Mesodermal cell (in vitro differentiated cells): ENCODE data around the gene REV1.
"Not testable (repeated sequence)": the region's sequence is repeated elsewhere in the genome, so short reads cannot be mapped to it uniquely, and the experiment has no call there.

Experiments used
- H3K27ac ChIP-seq: 2 replicates; pipeline ENCODE4 v1.7.0; 2013; ENCODE audit warnings: mild to moderate bottlenecking, low read depth, low read length, moderate library complexity; ENCODE audit not compliant: severe bottlenecking
- H3K36me3 ChIP-seq: 2 replicates; pipeline ENCODE4 v1.7.1; 2013; ENCODE audit warnings: mild to moderate bottlenecking, low read length, moderate library complexity; ENCODE audit not compliant: control insufficient read depth, insufficient read depth
- H3K4me1 ChIP-seq: one replicate; pipeline ENCODE4 v1.7.1; 2013; ENCODE audit warnings: mild to moderate bottlenecking, low read length; ENCODE audit not compliant: insufficient read depth, control insufficient read depth, poor library complexity, severe bottlenecking
- H3K4me3 ChIP-seq: 2 replicates; pipeline ENCODE4 v1.7.0; 2013; ENCODE audit warnings: low read length, control low read depth, mild to moderate bottlenecking; ENCODE audit not compliant: insufficient read depth, poor library complexity, severe bottlenecking; ENCODE audit errors: extremely low read depth
- H3K9me3 ChIP-seq: 2 replicates; pipeline ENCODE4 v1.7.1; 2013; ENCODE audit warnings: mild to moderate bottlenecking, low read length, moderate library complexity; ENCODE audit not compliant: control insufficient read depth
- WGBS, 2 experiments: methylation state at CpG; one replicate each; pipeline ENCODE4 v1.1.5; 2013; ENCODE audit warnings: missing lambda C conversion rate in 2 of 2; ENCODE audit not compliant: insufficient coverage in 2 of 2; 5-methylcytosine and 5-hydroxymethylcytosine counted together

REV1 gene

GRCh38 chr2:99354825-99355224 lies 135.0 kb downstream of the REV1 start:
- not testable (repeated sequence) for H3K4me1 ChIP-seq, H3K4me3 ChIP-seq, H3K9me3 ChIP-seq, H3K27ac ChIP-seq, H3K36me3 ChIP-seq
- WGBS, 2 experiments, result 89 to 91% methylated on average over 6 of the region's 8 CpGs

GRCh38 chr2:99354070-99354469 lies 135.7 kb downstream of the REV1 start:
- 63% methylated on average over 1 of the region's 1 CpG; no CpG with 5 or more reads in 1 of the 2 experiments for WGBS, 2 experiments

More at GRCh38 chr2:99354070-99354469, 135.7 kb downstream of the REV1 start:
- no peaks in the 10 kb centered on the region for H3K36me3 ChIP-seq
- no peak overlapping the region for H3K27ac ChIP-seq
- H3K4me3 ChIP-seq, result no peak overlapping the region
- H3K9me3 ChIP-seq, result no peaks in the 10 kb centered on the region
- H3K4me1 ChIP-seq, result no peaks in the 10 kb centered on the region
